ENCODE data around the gene BCR.

GRCh38 chr22:23288301-23289129 lies 108.2 kb downstream of the BCR start:
- TF ChIP-seq, protein P1, sequence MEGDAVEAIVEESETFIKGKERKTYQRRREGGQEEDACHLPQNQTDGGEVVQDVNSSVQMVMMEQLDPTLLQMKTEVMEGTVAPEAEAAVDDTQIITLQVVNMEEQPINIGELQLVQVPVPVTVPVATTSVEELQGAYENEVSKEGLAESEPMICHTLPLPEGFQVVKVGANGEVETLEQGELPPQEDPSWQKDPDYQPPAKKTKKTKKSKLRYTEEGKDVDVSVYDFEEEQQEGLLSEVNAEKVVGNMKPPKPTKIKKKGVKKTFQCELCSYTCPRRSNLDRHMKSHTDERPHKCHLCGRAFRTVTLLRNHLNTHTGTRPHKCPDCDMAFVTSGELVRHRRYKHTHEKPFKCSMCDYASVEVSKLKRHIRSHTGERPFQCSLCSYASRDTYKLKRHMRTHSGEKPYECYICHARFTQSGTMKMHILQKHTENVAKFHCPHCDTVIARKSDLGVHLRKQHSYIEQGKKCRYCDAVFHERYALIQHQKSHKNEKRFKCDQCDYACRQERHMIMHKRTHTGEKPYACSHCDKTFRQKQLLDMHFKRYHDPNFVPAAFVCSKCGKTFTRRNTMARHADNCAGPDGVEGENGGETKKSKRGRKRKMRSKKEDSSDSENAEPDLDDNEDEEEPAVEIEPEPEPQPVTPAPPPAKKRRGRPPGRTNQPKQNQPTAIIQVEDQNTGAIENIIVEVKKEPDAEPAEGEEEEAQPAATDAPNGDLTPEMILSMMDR (IDR thresholded peaks at IDR 0.05): no peak
- TF ChIP-seq POLR2A (IDR thresholded peaks at IDR 0.05): no peak
